GM19467 (cell line): ENCODE data around the gene SPNS2.

ENCODE experiments used
- ATAC-seq: cut with Tn5 transposase; IDR thresholded peaks from one replicate; pipeline ENCODE4 v1.9.1; 2021; ENCODE audit warnings: mild to moderate bottlenecking, moderate library complexity; ENCODE audit not compliant: unreplicated experiment

Gene SPNS2

DNA sequence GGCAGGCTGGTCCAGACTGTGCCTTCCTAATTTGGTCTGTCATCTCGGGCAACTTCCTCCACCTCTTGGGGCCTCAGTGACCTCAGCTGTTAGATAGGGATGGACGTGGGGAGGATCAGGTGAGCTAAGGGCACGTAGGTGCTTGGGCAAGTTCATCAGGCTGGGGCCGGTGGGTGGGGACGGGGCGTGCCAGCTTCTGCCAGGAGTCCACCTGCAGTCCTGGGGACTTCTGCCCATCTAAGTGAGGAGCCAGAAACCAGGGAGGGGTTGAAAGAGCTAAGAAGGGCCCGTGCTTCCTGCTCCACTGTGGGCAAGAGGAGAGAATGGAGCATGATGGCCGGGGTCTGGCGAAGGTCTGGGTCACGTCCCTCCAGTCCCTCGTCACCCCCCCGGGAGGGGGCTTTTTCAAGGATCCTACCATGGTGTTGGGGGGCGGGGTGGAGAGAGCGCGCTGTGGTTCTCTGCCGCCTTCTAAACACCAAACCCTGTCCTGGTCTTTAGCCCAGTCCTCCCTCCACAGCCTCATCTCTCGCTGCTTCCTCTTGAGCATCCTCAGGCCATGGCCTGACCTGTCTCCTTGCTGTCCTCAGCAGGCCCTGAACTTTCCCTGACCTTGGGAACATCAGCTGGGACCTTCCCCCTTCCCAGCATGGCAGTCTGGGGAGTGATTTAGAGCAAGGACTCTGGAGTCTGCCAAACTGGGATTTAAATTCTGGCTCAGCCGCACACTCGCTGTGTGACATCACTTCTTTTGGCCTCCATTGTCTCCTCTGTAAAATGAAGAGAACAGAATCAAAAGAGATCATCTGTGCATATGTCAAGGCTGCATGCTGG lies 21.6 kb downstream of the SPNS2 start:
- ATAC-seq = no peak

GRCh38 chr17:4520894-4521600 lies 22.4 kb downstream of the SPNS2 start:
- no peak for ATAC-seq

- ATAC-seq = no peak
Observed at GRCh38 chr17:4522661-4523060, 24.0 kb downstream of the SPNS2 start.

DNA sequence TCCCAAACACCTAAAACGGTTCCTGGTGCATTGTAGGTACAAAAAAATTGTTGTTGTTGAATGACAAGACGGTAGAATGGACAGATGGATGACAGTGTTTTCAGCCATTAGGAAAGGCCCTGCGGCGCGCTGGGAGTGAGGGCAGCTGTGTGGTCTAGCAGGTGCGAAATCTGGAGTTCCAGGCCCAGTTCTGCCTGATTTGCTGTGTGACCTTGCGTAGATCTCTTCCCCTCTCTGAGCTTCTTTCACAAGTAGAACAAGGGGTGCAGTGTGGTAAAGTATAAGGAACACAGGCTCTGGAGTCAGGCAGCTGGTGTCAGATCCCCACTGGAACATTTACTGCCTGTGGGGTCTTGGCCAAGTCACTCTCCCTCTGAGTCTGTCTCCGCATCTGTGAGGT lies 25.3 kb downstream of the SPNS2 start:
- no peak for ATAC-seq

GRCh38 chr17:4525691-4526397 lies 27.2 kb downstream of the SPNS2 start:
- no peak for ATAC-seq

DNA sequence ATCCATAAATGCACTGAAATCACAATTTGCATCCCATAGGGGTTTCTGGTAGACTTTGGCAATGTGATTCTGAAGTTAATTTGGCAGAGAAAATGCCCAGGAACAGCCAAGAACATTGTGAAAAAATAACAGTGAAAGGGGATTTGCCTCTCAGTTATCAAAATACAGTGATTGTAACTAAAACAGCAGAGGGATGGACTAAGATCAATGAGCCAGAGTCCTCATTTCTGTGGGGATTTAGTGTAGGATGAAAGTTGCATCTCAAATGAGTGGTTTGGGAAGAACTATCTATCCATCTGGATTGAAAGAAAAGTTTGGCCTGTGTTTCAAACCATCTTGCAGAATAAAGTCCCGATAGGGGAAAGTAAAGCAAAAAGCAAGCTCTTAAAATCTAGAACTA lies 28.5 kb downstream of the SPNS2 start:
- no peak for ATAC-seq

DNA sequence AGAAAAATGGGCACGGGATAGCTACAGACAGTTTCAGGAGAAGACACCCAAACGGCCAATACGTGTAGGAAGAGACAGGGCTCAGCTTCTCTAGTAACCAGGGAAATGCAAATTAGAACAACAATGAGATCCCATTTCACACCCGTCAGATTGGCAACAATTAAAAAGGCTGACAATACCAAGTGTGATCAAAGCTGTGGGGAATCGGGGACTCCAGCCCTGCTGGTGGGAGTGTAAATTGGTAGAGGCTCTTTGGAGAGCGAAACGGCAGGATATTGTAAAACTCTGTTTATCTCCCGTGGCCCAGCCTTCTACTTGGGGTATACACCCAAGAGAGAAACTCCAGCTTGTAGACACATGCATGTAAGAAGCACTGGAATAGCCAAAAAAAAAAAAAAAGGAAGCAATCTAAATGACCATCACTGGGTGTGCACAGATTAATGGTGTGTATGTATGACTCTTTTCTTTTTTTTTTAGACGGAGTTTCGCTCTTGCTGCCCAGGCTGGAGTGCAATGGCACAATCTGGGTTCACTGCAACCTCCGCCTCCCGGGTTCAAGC lies 29.0 kb downstream of the SPNS2 start:
- no peak for ATAC-seq

GRCh38 chr17:4529533-4530152 lies 31.0 kb downstream of the SPNS2 start:
- no peak for ATAC-seq

GRCh38 chr17:4530799-4531730 lies 32.4 kb downstream of the SPNS2 start:
- no peak for ATAC-seq

DNA sequence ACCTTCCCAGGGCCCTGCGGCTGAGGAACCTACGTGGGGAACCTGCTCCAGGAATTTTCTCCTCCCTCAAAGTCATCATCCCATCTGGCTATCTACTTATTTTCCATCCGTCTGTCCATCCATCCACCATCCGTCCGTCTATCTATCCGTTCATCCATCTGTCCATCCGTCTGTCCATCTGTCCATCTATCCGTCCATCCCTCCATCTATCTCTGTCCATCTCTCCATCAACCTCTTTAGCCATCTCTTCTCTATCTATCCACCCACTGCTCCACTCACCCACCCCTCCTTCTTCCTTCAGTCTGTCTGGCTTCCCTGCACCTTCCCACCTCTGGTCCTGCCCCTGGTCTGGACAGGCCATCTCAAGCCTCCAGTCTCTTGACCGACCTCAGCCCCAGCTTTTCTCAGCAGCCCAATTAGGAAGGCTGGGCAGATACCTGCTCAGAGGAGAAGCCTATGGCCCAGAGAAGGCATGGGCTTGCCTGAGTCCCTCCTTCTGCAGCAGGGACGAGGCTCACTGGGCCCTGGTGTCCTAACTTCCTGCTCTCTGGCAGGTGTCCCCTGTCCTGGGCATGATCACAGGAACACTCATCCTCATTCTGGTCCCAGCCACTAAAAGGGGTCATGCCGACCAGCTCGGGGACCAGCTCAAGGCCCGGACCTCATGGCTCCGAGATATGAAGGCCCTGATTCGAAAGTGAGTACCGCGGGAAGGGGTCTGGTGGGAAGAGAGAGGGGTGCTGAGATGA lies 33.5 kb downstream of the SPNS2 start:
- ATAC-seq = no peak

GRCh38 chr17:4532860-4533522 lies 34.3 kb downstream of the SPNS2 start:
- no peak for ATAC-seq

DNA sequence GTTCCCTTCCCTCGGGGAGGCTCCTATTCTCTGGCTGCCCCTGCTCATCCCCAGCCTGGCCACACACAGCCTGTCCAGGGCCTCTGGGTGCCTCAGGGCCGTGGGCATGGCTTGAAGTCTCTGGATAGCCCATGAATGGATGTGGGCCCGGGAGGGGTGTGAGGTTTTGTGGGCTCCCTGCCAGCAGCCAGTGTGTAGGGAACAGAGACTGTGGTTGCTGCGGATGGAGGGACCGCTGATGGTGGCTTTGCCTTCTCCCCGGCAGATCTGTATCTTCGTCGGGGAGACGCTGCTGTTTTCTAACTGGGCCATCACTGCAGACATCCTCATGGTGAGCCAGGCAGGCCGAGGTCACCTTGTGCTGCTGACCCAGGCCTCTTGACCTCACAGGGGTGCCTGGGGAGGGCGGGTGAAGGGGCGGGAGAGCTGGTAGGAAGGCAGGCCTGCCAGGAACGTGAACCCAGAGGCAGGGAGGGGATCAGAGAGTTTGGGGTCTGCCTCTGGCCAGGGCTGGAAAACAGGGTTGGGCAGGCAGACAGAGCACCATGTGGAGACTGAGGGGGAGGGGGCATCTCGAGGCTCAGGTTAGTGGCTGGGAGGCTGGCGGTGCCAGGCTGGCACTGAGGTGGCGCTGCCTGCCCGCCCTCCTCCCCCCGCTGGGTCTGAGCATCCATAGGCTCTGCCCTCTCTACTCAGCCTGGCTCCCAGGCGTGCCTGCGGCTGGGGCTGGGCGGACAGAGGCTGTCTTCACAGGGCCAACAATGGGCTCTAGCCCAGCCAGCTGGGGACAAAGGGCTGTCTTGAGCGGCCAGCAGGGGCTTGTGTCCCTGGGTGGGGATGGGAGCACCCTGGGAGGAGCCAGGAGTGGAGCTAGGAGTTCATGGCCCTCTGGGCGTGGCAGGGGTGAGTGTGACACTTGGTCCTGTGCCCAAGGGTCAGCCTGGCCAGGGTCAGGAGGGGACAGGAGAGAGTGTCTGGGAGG lies 35.1 kb downstream of the SPNS2 start:
- no peak for ATAC-seq

DNA sequence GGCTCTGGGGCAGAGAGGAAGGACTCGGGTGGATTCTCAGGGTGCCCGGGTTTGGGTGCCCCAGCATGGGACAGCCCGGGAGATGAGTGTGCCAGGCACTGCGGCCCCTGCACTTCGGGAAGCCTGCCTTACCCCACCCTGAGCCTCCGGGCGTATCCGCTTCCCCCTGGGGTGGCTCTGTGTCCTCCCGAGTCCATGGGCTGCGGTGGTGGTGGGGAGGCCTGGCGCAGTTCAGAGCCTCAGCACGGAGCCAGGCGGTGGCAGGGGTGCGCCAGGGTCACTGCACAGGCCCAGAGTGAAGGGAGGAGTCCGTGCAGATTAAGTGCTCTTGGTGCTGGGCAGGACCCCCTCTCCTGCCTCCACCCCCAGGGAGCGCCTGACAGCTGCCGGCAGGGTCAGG lies 35.8 kb downstream of the SPNS2 start:
- no peak for ATAC-seq

DNA sequence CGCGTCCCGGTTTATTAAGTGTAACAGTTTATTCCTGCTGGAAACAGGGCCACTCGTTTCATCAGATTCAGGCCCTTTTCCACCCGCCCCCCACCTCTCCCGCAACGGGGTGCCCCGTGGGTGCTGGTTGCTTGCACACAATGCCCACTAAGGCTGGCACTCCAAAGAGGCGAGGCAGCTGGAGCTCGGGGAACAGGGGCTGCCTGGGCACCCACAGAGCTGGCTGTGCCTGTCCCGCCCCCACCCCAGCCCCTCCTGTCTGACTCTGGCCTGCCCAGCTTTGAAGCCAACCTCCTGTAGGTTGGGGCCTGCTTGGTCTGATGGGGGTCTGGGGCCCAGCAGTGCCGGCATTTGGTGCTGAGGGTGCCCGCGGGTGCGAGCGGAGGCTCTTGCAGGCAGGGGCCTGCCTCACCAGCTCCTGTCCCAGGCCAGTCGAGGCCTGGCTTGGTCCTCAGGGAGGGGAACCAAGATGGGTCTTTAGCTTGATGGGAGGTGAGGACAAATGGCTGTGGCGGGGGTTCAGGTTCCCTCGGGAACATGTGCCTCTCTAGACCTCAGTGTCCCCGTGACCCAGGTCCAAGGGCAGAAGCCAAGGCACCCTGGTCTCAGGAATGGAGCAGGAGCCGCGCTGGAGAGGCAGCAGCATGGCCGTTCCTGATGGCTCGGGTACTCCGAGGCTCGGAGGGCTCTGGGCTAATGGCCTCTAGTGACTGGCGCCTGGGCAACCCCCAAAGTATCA lies 36.4 kb downstream of the SPNS2 start:
- ATAC-seq = no peak

DNA sequence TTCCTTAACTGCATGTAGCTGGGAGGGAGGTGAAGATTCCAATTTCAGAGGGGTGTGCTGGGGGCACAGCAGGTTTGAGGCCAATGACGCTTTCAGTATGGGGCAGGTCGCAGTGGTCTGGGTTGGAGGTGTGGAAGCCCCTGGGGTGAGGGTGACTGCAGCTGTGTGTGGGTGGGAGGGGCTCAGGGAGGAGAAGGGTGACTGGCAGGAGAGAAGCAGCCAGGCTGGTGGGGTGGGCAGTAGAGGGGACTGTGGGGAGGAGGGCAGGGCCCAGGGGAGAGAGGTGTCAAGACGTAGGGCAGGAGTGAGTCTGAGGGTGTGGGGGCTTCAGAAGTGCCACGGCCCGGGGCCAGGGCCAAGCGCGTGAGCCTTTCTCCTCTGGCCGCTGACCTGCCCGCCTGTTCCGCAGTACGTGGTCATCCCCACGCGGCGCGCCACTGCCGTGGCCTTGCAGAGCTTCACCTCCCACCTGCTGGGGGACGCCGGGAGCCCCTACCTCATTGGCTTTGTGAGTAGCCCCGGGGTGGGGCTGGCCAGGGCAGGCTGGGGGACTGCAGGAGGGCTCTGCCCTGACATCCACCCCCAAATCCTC lies 37.1 kb downstream of the SPNS2 start:
- ATAC-seq = no peak

GRCh38 chr17:4536259-4536741 lies 37.6 kb downstream of the SPNS2 start:
- no peak for ATAC-seq
